Stimulated activated memory B cell treated with anti-CD40 and anti-IgM and Interleukin-4, amounts not matched to agents 10 μg/mL and 1 μg/mL and 100 μg/mL, for 72 hours (primary cell): ENCODE measurements around the gene ZSCAN30.

Source experiments
- ATAC-seq: fragments of 150-1000 bp; cut with Tn5 transposase; 2 replicates; pipeline ENCODE4 v1.10.0; 2021
- H3K27ac Mint-ChIP-seq: one replicate; pipeline ENCODE4 v1.8.0; 2022; ENCODE audit warnings: mild to moderate bottlenecking, mixed read lengths
- H3K27me3 Mint-ChIP-seq: one replicate; pipeline ENCODE4 v1.8.0; 2022; ENCODE audit warnings: mixed read lengths
- H3K36me3 Mint-ChIP-seq: one replicate; pipeline ENCODE4 v1.8.0; 2022; ENCODE audit warnings: mixed read lengths
- H3K4me1 Mint-ChIP-seq: one replicate; pipeline ENCODE4 v1.8.0; 2022; ENCODE audit warnings: mixed read lengths
- H3K4me3 Mint-ChIP-seq: one replicate; pipeline ENCODE4 v1.8.0; 2022; ENCODE audit warnings: mild to moderate bottlenecking, moderate library complexity, mixed read lengths
- H3K9me3 Mint-ChIP-seq: one replicate; pipeline ENCODE4 v1.8.0; 2022; ENCODE audit warnings: mixed read lengths

ZSCAN30 gene

DNA sequence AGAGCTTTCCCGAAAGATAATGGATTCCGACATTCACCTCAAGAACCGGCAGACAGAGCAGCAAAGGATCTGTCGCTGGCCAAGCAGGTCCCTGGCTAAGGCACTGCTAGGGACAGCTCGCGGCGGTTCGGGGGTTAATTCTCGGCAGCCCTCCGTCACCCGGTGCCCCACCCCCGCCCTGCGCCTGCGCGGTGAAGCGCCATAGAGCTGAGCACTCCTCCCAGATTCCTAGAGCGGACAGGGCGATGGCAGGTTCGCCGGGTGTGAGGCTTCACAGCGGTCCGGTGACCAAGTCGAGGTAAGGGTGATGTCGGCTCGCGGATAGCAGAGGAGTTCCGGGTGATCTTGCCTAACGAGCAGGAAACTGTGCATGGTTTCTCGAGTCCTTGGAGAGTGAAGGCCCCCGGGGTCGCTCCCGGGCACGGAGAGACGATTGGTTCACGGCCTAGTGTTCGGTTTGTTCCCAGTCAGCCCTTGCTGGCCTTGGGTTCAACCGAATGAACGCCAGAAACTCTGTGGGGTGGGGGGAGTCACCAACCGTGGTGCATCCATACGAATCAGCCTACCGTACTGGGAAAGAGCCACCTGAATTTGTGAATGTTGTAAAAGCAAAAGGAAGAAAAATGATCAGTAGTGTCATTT is at the start of gene ZSCAN30:
TSS of gene ZSCAN30 (minus strand) at position 136 of the 642 bp plus-strand sequence. CDS start 25,877 bp downstream, outside the sequence.
- Mint-ChIP-seq H3K27me3 (no peaks in the 10 kb centered on the region), H3K4me1 (peaks cover 41% of the 10 kb centered on the region), H3K36me3 (peaks cover 44% of the 10 kb centered on the region)

DNA sequence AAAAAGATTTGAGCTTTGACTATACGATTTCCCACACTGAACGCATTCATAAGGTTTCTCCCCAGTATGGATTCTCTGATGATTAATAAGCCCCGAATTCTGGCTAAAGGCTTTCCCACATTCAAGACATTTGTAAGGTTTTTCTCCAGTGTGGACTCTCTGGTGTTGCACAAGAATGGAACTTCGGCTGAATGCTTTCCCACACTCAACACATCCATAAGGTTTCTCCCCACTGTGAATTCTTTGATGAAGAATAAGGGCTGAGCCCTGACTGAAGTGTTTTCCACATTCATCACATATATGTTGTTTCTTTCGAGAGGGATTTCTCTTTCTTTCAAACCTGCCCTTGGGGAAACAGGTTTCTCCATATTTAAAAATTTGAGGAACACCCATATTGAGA is 47.3 kb upstream of the ZSCAN30 start:
- H3K27ac Mint-ChIP-seq: no peak overlapping the region
- no peak overlapping the region for H3K4me3 Mint-ChIP-seq
- H3K9me3 Mint-ChIP-seq: no peaks in the 10 kb centered on the region
- peaks cover 75% of the 10 kb centered on the region for H3K36me3 Mint-ChIP-seq
- ATAC-seq: no peak
- no peaks in the 10 kb centered on the region for H3K27me3 Mint-ChIP-seq
- peaks cover 37% of the 10 kb centered on the region for H3K4me1 Mint-ChIP-seq

More for the DNA sequence above, at the start of gene ZSCAN30:
- H3K4me3 Mint-ChIP-seq: peak within 1 kb of the TSS; percentile 89
- H3K27ac Mint-ChIP-seq: peak within 1 kb of the TSS; percentile 97
- peaks cover 3% of the 10 kb centered on the region for H3K9me3 Mint-ChIP-seq
- ATAC-seq: peak; percentile 99

- Mint-ChIP-seq H3K27ac (no peak overlapping the region), H3K36me3 (peaks cover 75% of the 10 kb centered on the region)
- no peak for ATAC-seq
These were observed 45.8 kb upstream of the ZSCAN30 start for GRCh38 chr18:35335866-35336265.

GRCh38 chr18:35334821-35335220 is 44.8 kb upstream of the ZSCAN30 start:
- Mint-ChIP-seq H3K4me3 (no peak overlapping the region), H3K9me3 (no peaks in the 10 kb centered on the region), H3K27me3 (no peaks in the 10 kb centered on the region), H3K36me3 (peaks cover 67% of the 10 kb centered on the region), H3K4me1 (peaks cover 30% of the 10 kb centered on the region), H3K27ac (no peak overlapping the region)
- no peak for ATAC-seq

More at GRCh38 chr18:35335866-35336265, 45.8 kb upstream of the ZSCAN30 start:
- Mint-ChIP-seq H3K4me3 (no peak overlapping the region), H3K4me1 (peaks cover 37% of the 10 kb centered on the region), H3K27me3 (no peaks in the 10 kb centered on the region), H3K9me3 (no peaks in the 10 kb centered on the region)

DNA sequence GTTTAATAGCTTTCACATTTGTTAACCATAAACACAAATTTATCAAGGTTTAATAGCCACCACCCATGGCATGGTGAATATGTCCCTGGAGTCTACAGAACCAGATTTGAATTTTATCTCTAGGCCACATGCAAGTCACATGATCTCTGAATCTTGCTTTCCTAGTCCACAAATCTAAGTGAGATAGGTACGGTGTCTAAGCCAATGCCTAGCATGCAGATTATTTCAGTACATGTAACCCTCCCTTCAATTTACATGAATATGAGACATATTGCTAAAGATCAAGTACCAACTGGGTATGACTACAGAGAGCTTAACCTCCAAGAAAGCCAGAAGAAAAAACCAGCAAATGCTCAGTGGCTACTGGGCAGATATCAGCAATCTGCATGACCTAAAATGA is 44.2 kb upstream of the ZSCAN30 start:
- H3K4me3 Mint-ChIP-seq: no peak overlapping the region
- H3K4me1 Mint-ChIP-seq: peaks cover 24% of the 10 kb centered on the region
- peaks cover 61% of the 10 kb centered on the region for H3K36me3 Mint-ChIP-seq
- no peaks in the 10 kb centered on the region for H3K9me3 Mint-ChIP-seq
- no peak overlapping the region for H3K27ac Mint-ChIP-seq
- H3K27me3 Mint-ChIP-seq: no peaks in the 10 kb centered on the region
- ATAC-seq: no peak

GRCh38 chr18:35331367-35332087 is 41.5 kb upstream of the ZSCAN30 start:
- Mint-ChIP-seq H3K36me3 (peaks cover 51% of the 10 kb centered on the region), H3K27ac (no peak overlapping the region), H3K27me3 (no peaks in the 10 kb centered on the region), H3K9me3 (peaks cover 5% of the 10 kb centered on the region), H3K4me1 (peaks cover 5% of the 10 kb centered on the region), H3K4me3 (no peak overlapping the region)
- ATAC-seq: no peak

DNA sequence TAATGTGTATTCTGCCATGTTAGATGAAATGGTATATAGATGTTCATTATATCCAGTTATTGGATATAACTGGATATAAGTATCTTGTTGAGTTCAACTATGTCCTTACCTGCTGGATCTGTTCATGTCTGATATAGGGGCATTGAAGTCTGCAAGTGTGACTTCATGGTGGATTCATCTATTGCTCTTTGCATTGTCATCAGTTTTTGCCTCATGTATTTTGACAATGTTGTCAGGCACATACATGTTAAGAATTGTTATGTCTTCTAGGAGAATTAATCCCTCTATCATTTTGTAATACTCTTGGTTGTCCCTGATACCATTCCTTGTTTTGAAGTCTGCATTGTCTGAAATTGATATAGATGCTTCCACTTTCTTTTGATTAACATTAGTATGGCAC is 38.8 kb upstream of the ZSCAN30 start:
- no peak overlapping the region for H3K27ac Mint-ChIP-seq
- no peak overlapping the region for H3K4me3 Mint-ChIP-seq
- no peaks in the 10 kb centered on the region for H3K27me3 Mint-ChIP-seq
- H3K4me1 Mint-ChIP-seq: no peaks in the 10 kb centered on the region
- peaks cover 5% of the 10 kb centered on the region for H3K9me3 Mint-ChIP-seq
- peaks cover 29% of the 10 kb centered on the region for H3K36me3 Mint-ChIP-seq
- ATAC-seq: no peak

GRCh38 chr18:35326695-35327387 is 36.8 kb upstream of the ZSCAN30 start:
- no peaks in the 10 kb centered on the region for H3K27me3 Mint-ChIP-seq
- H3K27ac Mint-ChIP-seq: no peak overlapping the region
- H3K4me3 Mint-ChIP-seq: no peak overlapping the region
- peaks cover 13% of the 10 kb centered on the region for H3K36me3 Mint-ChIP-seq
- ATAC-seq: no peak
- peaks cover 5% of the 10 kb centered on the region for H3K9me3 Mint-ChIP-seq
- no peaks in the 10 kb centered on the region for H3K4me1 Mint-ChIP-seq

GRCh38 chr18:35324926-35325655 is 35.1 kb upstream of the ZSCAN30 start:
- H3K4me3 Mint-ChIP-seq: no peak overlapping the region
- no peak overlapping the region for H3K27ac Mint-ChIP-seq
- no peaks in the 10 kb centered on the region for H3K4me1 Mint-ChIP-seq
- H3K36me3 Mint-ChIP-seq: peaks cover 13% of the 10 kb centered on the region
- peaks cover 5% of the 10 kb centered on the region for H3K9me3 Mint-ChIP-seq
- no peak for ATAC-seq
- H3K27me3 Mint-ChIP-seq: no peaks in the 10 kb centered on the region

- ATAC-seq: no peak
- Mint-ChIP-seq H3K27ac (no peak overlapping the region), H3K9me3 (no peaks in the 10 kb centered on the region), H3K4me3 (no peak overlapping the region), H3K27me3 (no peaks in the 10 kb centered on the region), H3K36me3 (peaks cover 6% of the 10 kb centered on the region), H3K4me1 (no peaks in the 10 kb centered on the region)
These were observed 32.7 kb upstream of the ZSCAN30 start for GRCh38 chr18:35322486-35323458.

GRCh38 chr18:35311496-35311895 is 21.5 kb upstream of the ZSCAN30 start:
- Mint-ChIP-seq H3K9me3 (peaks cover 27% of the 10 kb centered on the region), H3K27ac (no peak overlapping the region)

DNA sequence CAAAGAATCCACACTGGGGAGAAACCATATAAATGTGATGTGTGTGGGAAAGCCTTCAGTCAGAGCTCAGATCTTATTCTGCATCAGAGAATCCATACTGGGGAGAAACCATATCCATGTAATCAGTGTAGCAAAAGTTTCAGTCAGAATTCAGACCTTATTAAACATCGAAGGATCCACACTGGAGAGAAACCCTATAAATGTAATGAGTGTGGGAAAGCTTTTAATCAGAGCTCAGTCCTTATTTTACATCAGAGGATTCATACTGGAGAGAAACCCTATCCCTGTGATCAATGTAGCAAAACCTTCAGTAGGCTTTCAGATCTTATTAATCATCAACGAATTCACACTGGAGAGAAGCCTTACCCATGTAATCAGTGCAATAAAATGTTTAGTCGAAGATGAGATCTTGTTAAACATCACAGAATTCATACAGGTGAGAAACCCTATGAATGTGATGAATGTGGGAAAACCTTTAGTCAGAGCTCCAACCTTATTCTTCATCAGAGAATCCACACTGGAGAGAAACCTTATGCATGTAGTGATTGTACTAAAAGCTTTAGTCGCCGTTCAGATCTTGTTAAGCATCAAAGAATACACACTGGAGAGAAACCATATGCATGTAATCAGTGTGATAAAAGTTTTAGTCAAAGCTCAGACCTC is 16.7 kb upstream of the ZSCAN30 start:
- ATAC-seq: no peak
- no peaks in the 10 kb centered on the region for H3K27me3 Mint-ChIP-seq
- peaks cover 83% of the 10 kb centered on the region for H3K36me3 Mint-ChIP-seq
- no peak overlapping the region for H3K27ac Mint-ChIP-seq
- H3K4me3 Mint-ChIP-seq: no peak overlapping the region
- peaks cover 35% of the 10 kb centered on the region for H3K9me3 Mint-ChIP-seq
- no peaks in the 10 kb centered on the region for H3K4me1 Mint-ChIP-seq

More at GRCh38 chr18:35311496-35311895, 21.5 kb upstream of the ZSCAN30 start:
- Mint-ChIP-seq H3K27me3 (no peaks in the 10 kb centered on the region), H3K36me3 (peaks cover 50% of the 10 kb centered on the region), H3K4me1 (no peaks in the 10 kb centered on the region), H3K4me3 (no peak overlapping the region)
- no peak for ATAC-seq

- Mint-ChIP-seq H3K4me3 (no peak overlapping the region), H3K4me1 (no peaks in the 10 kb centered on the region), H3K27ac (no peak overlapping the region), H3K9me3 (peaks cover 30% of the 10 kb centered on the region), H3K36me3 (peaks cover 93% of the 10 kb centered on the region), H3K27me3 (no peaks in the 10 kb centered on the region)
- no peak for ATAC-seq
These were observed 13.6 kb upstream of the ZSCAN30 start for GRCh38 chr18:35303610-35304009.

DNA sequence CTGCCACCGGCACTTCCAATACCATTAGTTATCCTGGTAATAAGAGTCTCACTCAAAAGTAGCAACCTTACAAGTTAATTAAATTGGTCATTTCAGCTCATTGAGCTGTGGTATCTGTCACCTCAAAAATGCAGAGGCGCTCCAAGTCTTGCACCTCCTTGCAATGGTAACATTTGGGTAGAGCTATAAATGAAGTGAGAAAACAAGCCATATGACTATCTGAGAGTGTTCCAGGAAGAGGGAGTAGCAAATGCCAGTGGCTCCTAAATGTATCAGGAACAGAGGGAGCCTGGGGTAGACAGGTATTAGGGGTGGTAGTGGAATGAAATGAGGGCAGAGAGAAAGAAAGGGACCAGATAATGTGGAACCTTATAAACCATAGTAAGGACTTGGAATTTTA is 6.0 kb upstream of the ZSCAN30 start:
- Mint-ChIP-seq H3K27ac (no peak overlapping the region), H3K27me3 (no peaks in the 10 kb centered on the region), H3K36me3 (peaks cover 76% of the 10 kb centered on the region), H3K4me1 (peaks cover 10% of the 10 kb centered on the region), H3K4me3 (no peak overlapping the region), H3K9me3 (peaks cover 9% of the 10 kb centered on the region)
- no peak for ATAC-seq
